DOHH2 (cell line): ENCODE results near the gene TAAR2.

Experiments used
- H3F3A ChIP-seq: fragments of 200-600 bp; sonication (generic), shearing (Covaris generic); 2 replicates; pipeline ENCODE4 v1.6.0; 2016; ENCODE audit warnings: antibody characterized with exemption, mild to moderate bottlenecking; ENCODE audit not compliant: control insufficient read depth, insufficient read depth
- H3K27ac ChIP-seq: fragments of 200-600 bp; sonication (generic); 2 replicates; pipeline ENCODE4 v1.5.1; 2014; ENCODE audit warnings: low read depth, mild to moderate bottlenecking, low read length, moderate library complexity
- H3K27me3 ChIP-seq: fragments of 200-600 bp; sonication (generic); 2 replicates; pipeline ENCODE4 v1.6.1; 2014; ENCODE audit warnings: mild to moderate bottlenecking, low read length, mixed read lengths; ENCODE audit not compliant: control insufficient read depth
- H3K36me3 ChIP-seq: fragments of 200-600 bp; sonication (generic); 2 replicates; pipeline ENCODE4 v1.6.1; 2014; ENCODE audit warnings: mild to moderate bottlenecking, low read length, moderate library complexity, mixed read lengths; ENCODE audit not compliant: control insufficient read depth
- H3K4me1 ChIP-seq: fragments of 200-600 bp; sonication (generic); 2 replicates; pipeline ENCODE4 v1.6.1; 2014; ENCODE audit warnings: mild to moderate bottlenecking, low read length, mixed read lengths; ENCODE audit not compliant: control insufficient read depth
- H3K4me2 ChIP-seq: fragments of 200-600 bp; sonication (generic); 2 replicates; pipeline ENCODE4 v1.6.0; 2014; ENCODE audit warnings: mild to moderate bottlenecking, low read length, moderate library complexity
- H3K4me3 ChIP-seq: fragments of 200-600 bp; sonication (generic); 2 replicates; pipeline ENCODE4 v1.5.1; 2014; ENCODE audit warnings: mild to moderate bottlenecking, low read length, mixed read lengths
- H3K79me2 ChIP-seq: fragments of 200-600 bp; sonication (generic); 2 replicates; pipeline ENCODE4 v1.6.1; 2014; ENCODE audit warnings: mild to moderate bottlenecking, low read length, mixed read lengths; ENCODE audit not compliant: control insufficient read depth
- H3K9me2 ChIP-seq: fragments of 200-600 bp; sonication (generic); replicated peaks from 2 replicates; pipeline ENCODE4 v1.6.1; 2014; ENCODE audit warnings: mild to moderate bottlenecking, low read length, mixed read lengths; ENCODE audit not compliant: control insufficient read depth
- H3K9me3 ChIP-seq: fragments of 200-600 bp; sonication (generic); 2 replicates; pipeline ENCODE4 v1.6.1; 2014; ENCODE audit warnings: antibody characterized with exemption, low read length, mixed read lengths; ENCODE audit not compliant: control insufficient read depth, insufficient read depth
- H4K20me1 ChIP-seq: fragments of 200-600 bp; sonication (generic); 2 replicates; pipeline ENCODE4 v1.6.0; 2014; ENCODE audit warnings: low read depth, mild to moderate bottlenecking, antibody characterized with exemption, low read length, moderate library complexity; ENCODE audit not compliant: control insufficient read depth, insufficient read depth
- EZH2phosphoT487 ChIP-seq: fragments of 200-600 bp; sonication (generic); IDR thresholded peaks from 2 replicates; pipeline ENCODE4 v1.6.1; 2017; ENCODE audit warnings: borderline replicate concordance, mild to moderate bottlenecking, antibody characterized with exemption, low read length, moderate library complexity, mixed read lengths
- TF ChIP-seq, protein P1 (sequence below): fragments of 200-600 bp; sonication (generic); IDR thresholded peaks from one replicate; pipeline ENCODE4 v1.5.1; 2014; ENCODE audit warnings: antibody characterized with exemption, mild to moderate bottlenecking, low read depth, low read length; ENCODE audit not compliant: poor library complexity, severe bottlenecking

TAAR2 gene

GRCh38 chr6:132598473-132598872 lies 25.6 kb downstream of the TAAR2 start:
- no peak overlapping the region for H3K4me2 ChIP-seq
- H3F3A ChIP-seq = no peaks in the 10 kb centered on the region
- no peaks in the 10 kb centered on the region for H4K20me1 ChIP-seq
- no peak overlapping the region for H3K27ac ChIP-seq
- H3K4me3 ChIP-seq = no peak overlapping the region
- H3K9me3 ChIP-seq = no peaks in the 10 kb centered on the region
- no peaks in the 10 kb centered on the region for H3K4me1 ChIP-seq
- 0 out of 2 replicates have a peak, but pooled peaks cover 2% of the 10 kb centered on the region for H3K27me3 ChIP-seq
- TF ChIP-seq, protein P1, sequence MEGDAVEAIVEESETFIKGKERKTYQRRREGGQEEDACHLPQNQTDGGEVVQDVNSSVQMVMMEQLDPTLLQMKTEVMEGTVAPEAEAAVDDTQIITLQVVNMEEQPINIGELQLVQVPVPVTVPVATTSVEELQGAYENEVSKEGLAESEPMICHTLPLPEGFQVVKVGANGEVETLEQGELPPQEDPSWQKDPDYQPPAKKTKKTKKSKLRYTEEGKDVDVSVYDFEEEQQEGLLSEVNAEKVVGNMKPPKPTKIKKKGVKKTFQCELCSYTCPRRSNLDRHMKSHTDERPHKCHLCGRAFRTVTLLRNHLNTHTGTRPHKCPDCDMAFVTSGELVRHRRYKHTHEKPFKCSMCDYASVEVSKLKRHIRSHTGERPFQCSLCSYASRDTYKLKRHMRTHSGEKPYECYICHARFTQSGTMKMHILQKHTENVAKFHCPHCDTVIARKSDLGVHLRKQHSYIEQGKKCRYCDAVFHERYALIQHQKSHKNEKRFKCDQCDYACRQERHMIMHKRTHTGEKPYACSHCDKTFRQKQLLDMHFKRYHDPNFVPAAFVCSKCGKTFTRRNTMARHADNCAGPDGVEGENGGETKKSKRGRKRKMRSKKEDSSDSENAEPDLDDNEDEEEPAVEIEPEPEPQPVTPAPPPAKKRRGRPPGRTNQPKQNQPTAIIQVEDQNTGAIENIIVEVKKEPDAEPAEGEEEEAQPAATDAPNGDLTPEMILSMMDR = peak; percentile 47
- no peak for TF ChIP-seq EZH2phosphoT487
- H3K36me3 ChIP-seq = no peaks in the 10 kb centered on the region
- no peaks in the 10 kb centered on the region for H3K9me2 ChIP-seq
- H3K79me2 ChIP-seq = no peaks in the 10 kb centered on the region

GRCh38 chr6:132596201-132596600 lies 27.9 kb downstream of the TAAR2 start:
- H3K4me1 ChIP-seq = 0 out of 2 replicates have a peak, but pooled peaks cover 5% of the 10 kb centered on the region
- no peaks in the 10 kb centered on the region for H3K36me3 ChIP-seq
- H3K27ac ChIP-seq = no peak overlapping the region
- H3K79me2 ChIP-seq = no peaks in the 10 kb centered on the region
- no peaks in the 10 kb centered on the region for H3F3A ChIP-seq
- 0 out of 2 replicates have a peak, but pooled peaks cover 2% of the 10 kb centered on the region for H3K27me3 ChIP-seq
- no peak overlapping the region for H3K4me2 ChIP-seq
- no peaks in the 10 kb centered on the region for H4K20me1 ChIP-seq
- no peak overlapping the region for H3K4me3 ChIP-seq
- TF ChIP-seq, protein P1 = no peak
- no peak for TF ChIP-seq EZH2phosphoT487
- no peaks in the 10 kb centered on the region for H3K9me3 ChIP-seq
- H3K9me2 ChIP-seq = no peaks in the 10 kb centered on the region

GRCh38 chr6:132592855-132593254 lies 31.2 kb downstream of the TAAR2 start:
- no peak overlapping the region for H3K4me2 ChIP-seq
- no peaks in the 10 kb centered on the region for H3K9me3 ChIP-seq
- no peak overlapping the region for H3K4me3 ChIP-seq
- no peak for TF ChIP-seq EZH2phosphoT487
- TF ChIP-seq, protein P1 = no peak
- no peaks in the 10 kb centered on the region for H4K20me1 ChIP-seq
- H3K9me2 ChIP-seq = no peaks in the 10 kb centered on the region
- no peaks in the 10 kb centered on the region for H3K79me2 ChIP-seq
- 0 out of 2 replicates have a peak, but pooled peaks cover 5% of the 10 kb centered on the region for H3K4me1 ChIP-seq
- no peaks in the 10 kb centered on the region for H3K36me3 ChIP-seq
- H3K27me3 ChIP-seq = no peaks in the 10 kb centered on the region
- H3F3A ChIP-seq = no peaks in the 10 kb centered on the region
- no peak overlapping the region for H3K27ac ChIP-seq

- Histone ChIP-seq H3K4me2 (no peak overlapping the region), H3K9me3 (no peaks in the 10 kb centered on the region), H3K4me3 (no peak overlapping the region), H3F3A (no peaks in the 10 kb centered on the region), H3K27me3 (no peaks in the 10 kb centered on the region), H3K79me2 (no peaks in the 10 kb centered on the region), H3K36me3 (no peaks in the 10 kb centered on the region), H3K9me2 (no peaks in the 10 kb centered on the region), H3K27ac (no peak overlapping the region), H4K20me1 (no peaks in the 10 kb centered on the region), H3K4me1 (0 out of 2 replicates have a peak, but pooled peaks cover 5% of the 10 kb centered on the region)
- no peak for TF ChIP-seq EZH2phosphoT487
- TF ChIP-seq, protein P1 = no peak
Observed at GRCh38 chr6:132590362-132590761, 33.7 kb downstream of the TAAR2 start.
